Endothelial cell of umbilical vein (primary cell): ENCODE measurements around the gene ARGLU1. TPM values are rescaled to one million over a fixed set of nuclear protein-coding genes. Genes with fewer than 3 reads are reported as not detected.

Source experiments
- BruUV-seq: library from RNA; stranded (reverse); fragments of 400-500 nt; replicated peaks from 2 replicates; lab custom pipeline; 2021; lab: Mats Ljungman, UMichigan
- CTCF ChIA-PET: fragments of 300-600, 350-600 bp; sonication (Branson Sonifier 250); formaldehyde crosslinking; loops from one replicate; lab custom pipeline; 2021; ENCODE audit warnings: antibody characterized with exemption, inconsistent platforms; lab: Charles Lee
- POLR2A ChIA-PET: fragments of 300-600, 350-600 bp; sonication (Branson Sonifier 250); formaldehyde crosslinking; loops from one replicate; lab custom pipeline; 2021; ENCODE audit warnings: antibody characterized with exemption, inconsistent platforms; lab: Charles Lee
- DNase-seq: peaks from one replicate; pipeline ENCODE4 v3.0.0-alpha.2; 2011; ENCODE audit warnings: low read depth, low spot score
- FAIRE-seq: peaks from 2 replicates; lab custom pipeline; 2011; peaks lifted over from hg19 to GRCh38; lab: Jason Lieb, UNC
- H2AFZ ChIP-seq: 2 replicates; pipeline ENCODE4 v1.6.0; 2012; ENCODE audit warnings: low read depth, low read length, control low read depth, inconsistent platforms
- H3K27ac ChIP-seq: 2 replicates; pipeline ENCODE4 v1.5.1; 2011; ENCODE audit warnings: low read depth, mild to moderate bottlenecking, control low read depth, low read length, moderate library complexity; ENCODE audit not compliant: insufficient read depth
- H3K27me3 ChIP-seq, 2 experiments: 2 replicates each; pipeline versions ENCODE4 v1.6.0 to v1.6.1; 2011; ENCODE audit warnings: low read length in 2 of 2, mixed read lengths in 1 of 2; ENCODE audit not compliant: control insufficient read depth in 2 of 2, insufficient read depth in 2 of 2
- H3K36me3 ChIP-seq, 2 experiments: 2 replicates in 1 of 2; 3 replicates in 1 of 2; pipeline ENCODE4 v1.5.1; 2011; ENCODE audit warnings: low read length in 2 of 2, mild to moderate bottlenecking in 1 of 2, moderate library complexity in 1 of 2; ENCODE audit not compliant: control insufficient read depth in 2 of 2, insufficient read depth in 2 of 2; ENCODE audit errors: extremely low read depth in 1 of 2
- H3K4me1 ChIP-seq: 3 replicates; pipeline ENCODE4 v1.5.1; 2011; ENCODE audit warnings: mild to moderate bottlenecking, low read length; ENCODE audit not compliant: control insufficient read depth, insufficient read depth; ENCODE audit errors: extremely low read depth
- H3K4me2 ChIP-seq: 2 replicates; pipeline ENCODE4 v1.6.1; 2011; ENCODE audit warnings: low read length, control low read depth, mixed read lengths; ENCODE audit not compliant: insufficient read depth
- H3K4me3 ChIP-seq, 3 experiments: fragments of 200-600 bp in 1 of 3; sonication (generic), shearing (Covaris generic) in 1 of 3; replicated peaks in 1 of 3; 2 replicates each; pipeline ENCODE4 v1.5.1; 2011 to 2016; ENCODE audit warnings: control low read depth in 3 of 3, low read length in 3 of 3, mild to moderate bottlenecking in 2 of 3, inconsistent platforms in 1 of 3, low read depth in 1 of 3, moderate library complexity in 1 of 3; ENCODE audit not compliant: insufficient read depth in 1 of 3
- H3K79me2 ChIP-seq: 2 replicates; pipeline ENCODE4 v1.6.0; 2012; ENCODE audit warnings: low read length, inconsistent platforms; ENCODE audit not compliant: control insufficient read depth, insufficient read depth
- H3K9ac ChIP-seq: replicated peaks from 2 replicates; pipeline ENCODE3; 2011; ENCODE audit warnings: low read length, control low read depth; ENCODE audit not compliant: insufficient read depth; ENCODE audit errors: extremely low read depth
- H3K9me1 ChIP-seq: replicated peaks from 3 replicates; pipeline ENCODE4 v1.6.0; 2011; ENCODE audit warnings: mild to moderate bottlenecking, low read length; ENCODE audit not compliant: control insufficient read depth, insufficient read depth; ENCODE audit errors: extremely low read depth
- H3K9me3 ChIP-seq: replicated peaks from 2 replicates; pipeline ENCODE4 v1.5.1; 2012; ENCODE audit warnings: low read length, inconsistent platforms; ENCODE audit not compliant: control insufficient read depth, insufficient read depth
- H4K20me1 ChIP-seq: replicated peaks from 2 replicates; pipeline ENCODE3; 2011; ENCODE audit warnings: mild to moderate bottlenecking, low read length; ENCODE audit not compliant: control insufficient read depth, insufficient read depth; ENCODE audit errors: extremely low read depth
- CTCF ChIP-seq, 2 donors: IDR thresholded peaks; 1 replicate in 1 of 2; 2 replicates in 1 of 2; pipeline ENCODE4 v1.5.1; 2011; ENCODE audit warnings: low read length in 2 of 2, mild to moderate bottlenecking in 2 of 2, moderate library complexity in 2 of 2, control low read depth in 1 of 2, inconsistent platforms in 1 of 2, low read depth in 1 of 2; ENCODE audit not compliant: insufficient read depth in 1 of 2; ENCODE audit errors: extremely low read depth in 1 of 2
- EZH2 ChIP-seq: IDR thresholded peaks from 2 replicates; pipeline ENCODE4 v1.6.1; 2012; ENCODE audit warnings: borderline replicate concordance, low read depth, mild to moderate bottlenecking, moderate library complexity, low read length, inconsistent platforms; ENCODE audit not compliant: severe bottlenecking
- FOS ChIP-seq: IDR thresholded peaks from 2 replicates; pipeline ENCODE4 v1.6.1; 2011; ENCODE audit warnings: mild to moderate bottlenecking, low read length, moderate library complexity, borderline replicate concordance; ENCODE audit not compliant: insufficient read depth
- GATA2 ChIP-seq: IDR thresholded peaks from 2 replicates; pipeline ENCODE4 v1.7.0; 2011; ENCODE audit warnings: low read depth, mild to moderate bottlenecking, moderate library complexity, mixed read lengths, low read length; ENCODE audit not compliant: insufficient read length, insufficient read depth
- JUN ChIP-seq: IDR thresholded peaks from 2 replicates; pipeline ENCODE4 v1.6.1; 2011; ENCODE audit warnings: borderline replicate concordance, low read depth; ENCODE audit not compliant: insufficient read length, insufficient read depth
- MYC ChIP-seq: IDR thresholded peaks from one replicate; pipeline ENCODE4 v1.6.1; 2011; ENCODE audit warnings: mild to moderate bottlenecking, low read depth, low read length
- POLR2A ChIP-seq: IDR thresholded peaks from 2 replicates; pipeline ENCODE4 v1.6.1; 2012; ENCODE audit warnings: low read depth, mild to moderate bottlenecking, control low read depth, low read length
- POLR2AphosphoS5 ChIP-seq: IDR thresholded peaks from 2 replicates; pipeline ENCODE4 v1.6.1; 2012; ENCODE audit warnings: low read depth, mild to moderate bottlenecking, control low read depth, low read length, moderate library complexity; ENCODE audit not compliant: insufficient read depth
- dilution Hi-C: fragments of 300-500 bp; cut with MboI; formaldehyde crosslinking; loops from one replicate; pipeline ENCODE4 v1.15.0; 2019; ENCODE audit warnings: low sequenced_read_pairs; ENCODE audit not compliant: extremely low pct_ligation_motif_present
- intact Hi-C: fragments of 100-400 bp; cut with micrococcal nuclease; formaldehyde crosslinking; loops from one replicate; pipeline ENCODE4 v1.10.0; 2022
- polyA plus RNA-seq, 4 experiments: library from polyadenylated mRNA; depleted of rRNA in 3 of 4; stranded (reverse) in 3 of 4; unstranded in 1 of 4; fragments of >200 nt; gene quantifications; 2 replicates each; pipeline versions ENCODE4 v1.2.1 to v1.2.3, GENCODE V29; 2011 to 2012; ENCODE audit warnings: missing spikeins in 1 of 4
- total RNA-seq: library from RNA; stranded (reverse); gene quantifications from 2 replicates; pipeline ENCODE4 v1.2.3, GENCODE V29; 2021
- TF ChIP-seq, protein P1 (sequence below): IDR thresholded peaks from 2 replicates; pipeline ENCODE4 v1.6.1; 2011; ENCODE audit not compliant: insufficient read depth, insufficient read length

ARGLU1 gene
- total and polyA plus RNA-seq, 2 donors (not counting 3 experiments of a cell fraction or from before 2014, with no cell fraction given): 44.4 to 111 TPM

GRCh38 chr13:106594980-106595379 lies 27.0 kb upstream of the ARGLU1 start:
- H4K20me1 ChIP-seq: no peaks in the 10 kb centered on the region
- dilution Hi-C loops (no loop called here), intact Hi-C loops (no loop called here)
- no peak overlapping the region for H3K9ac ChIP-seq
- no peaks in the 10 kb centered on the region for H3K9me3 ChIP-seq
- no peak overlapping the region for H3K4me3 ChIP-seq
- FAIRE-seq (no peak), DNase-seq (no peak)
- no TSS peak for BruUV-seq
- H3K27me3 ChIP-seq: peaks cover 0 to 1% of the 10 kb centered on the region in 2 experiments
- H3K36me3 ChIP-seq: no peaks in the 10 kb centered on the region
- ChIA-PET CTCF (no interaction called here), POLR2A (no interaction called here)
- no peak overlapping the region for H3K4me2 ChIP-seq
- H3K9me1 ChIP-seq: no peaks in the 10 kb centered on the region
- H3K79me2 ChIP-seq: no peaks in the 10 kb centered on the region
- H3K4me1 ChIP-seq: no peaks in the 10 kb centered on the region
- H2AFZ ChIP-seq: no peak overlapping the region
- no peak overlapping the region for H3K27ac ChIP-seq
- TF ChIP-seq JUN: no peak
- no peak for TF ChIP-seq FOS
- TF ChIP-seq POLR2A: no peak
- no peak for TF ChIP-seq EZH2
- TF ChIP-seq POLR2AphosphoS5: no peak
- TF ChIP-seq MYC: no peak
- TF ChIP-seq CTCF (IDR thresholded peaks at IDR 0.05; ENCODE audit: extremely low read depth in 1 of 2, insufficient read depth in 1 of 2, low read depth in 1 of 2, low read length in 2 of 2): no peak
- TF ChIP-seq, protein P1, sequence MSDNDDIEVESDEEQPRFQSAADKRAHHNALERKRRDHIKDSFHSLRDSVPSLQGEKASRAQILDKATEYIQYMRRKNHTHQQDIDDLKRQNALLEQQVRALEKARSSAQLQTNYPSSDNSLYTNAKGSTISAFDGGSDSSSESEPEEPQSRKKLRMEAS: no peak
- TF ChIP-seq GATA2: no peak
